CD14-positive monocyte (primary cell): ENCODE results near the gene CYP4V2. TPM values are rescaled to one million over a fixed set of nuclear protein-coding genes. Genes with fewer than 3 reads are reported as not detected.

Experiments
- DNase-seq, 3 donors: peaks; one replicate each; pipeline ENCODE4 v3.0.0-alpha.2; 2011 to 2022
- H2AFZ ChIP-seq: 2 replicates; pipeline ENCODE4 v1.6.0; 2012; ENCODE audit warnings: mild to moderate bottlenecking, low read depth, low read length, inconsistent platforms; ENCODE audit not compliant: insufficient read depth, poor library complexity, severe bottlenecking
- H3K27ac ChIP-seq, 2 donors: 1 replicate in 1 of 2; 2 replicates in 1 of 2; pipeline ENCODE4 v1.5.1; 2012 to 2013; ENCODE audit warnings: low read length in 2 of 2, control low read depth in 1 of 2, inconsistent platforms in 1 of 2, low read depth in 1 of 2, mild to moderate bottlenecking in 1 of 2
- H3K27me3 ChIP-seq, 2 donors: one replicate each; pipeline versions ENCODE4 v1.6.0 to v1.6.1; 2011 to 2013; ENCODE audit warnings: low read length in 2 of 2; ENCODE audit not compliant: control insufficient read depth in 2 of 2, insufficient read depth in 2 of 2
- H3K36me3 ChIP-seq, 2 donors: replicated peaks in 1 of 2; 1 replicate in 1 of 2; 2 replicates in 1 of 2; pipeline versions ENCODE4 v1.5.1 to v1.6.1; 2012 to 2013; ENCODE audit warnings: low read length in 2 of 2, control low read depth in 1 of 2, inconsistent platforms in 1 of 2, mild to moderate bottlenecking in 1 of 2; ENCODE audit not compliant: insufficient read depth in 2 of 2, control insufficient read depth in 1 of 2
- H3K4me1 ChIP-seq, 2 donors: 1 replicate in 1 of 2; 2 replicates in 1 of 2; pipeline versions ENCODE4 v1.5.1 to v1.6.1; 2012 to 2013; ENCODE audit warnings: low read length in 2 of 2, control low read depth in 1 of 2, inconsistent platforms in 1 of 2, mild to moderate bottlenecking in 1 of 2, moderate library complexity in 1 of 2; ENCODE audit not compliant: insufficient read depth in 2 of 2, control insufficient read depth in 1 of 2
- H3K4me2 ChIP-seq: replicated peaks from 2 replicates; pipeline ENCODE3; 2012; ENCODE audit warnings: low read length, moderate library complexity, mild to moderate bottlenecking; ENCODE audit not compliant: poor library complexity, severe bottlenecking; ENCODE audit errors: extremely low read depth
- H3K4me3 ChIP-seq, 3 experiments: fragments of 200-600 bp in 1 of 3; sonication (generic) in 1 of 3; replicated peaks in 1 of 3; 1 replicate in 2 of 3; 2 replicates in 1 of 3; pipeline ENCODE4 v1.5.1; 2011 to 2013; ENCODE audit warnings: low read length in 3 of 3, mild to moderate bottlenecking in 3 of 3, control low read depth in 2 of 3, low read depth in 2 of 3, inconsistent platforms in 1 of 3, moderate library complexity in 1 of 3
- H3K79me2 ChIP-seq: 2 replicates; pipeline ENCODE4 v1.6.0; 2012; ENCODE audit warnings: mild to moderate bottlenecking, control low read depth, inconsistent platforms, low read length, moderate library complexity; ENCODE audit not compliant: insufficient read depth
- H3K9ac ChIP-seq: 2 replicates; pipeline ENCODE4 v1.6.0; 2017; ENCODE audit warnings: low read length, mild to moderate bottlenecking; ENCODE audit not compliant: insufficient read depth, poor library complexity, severe bottlenecking
- H3K9me3 ChIP-seq, 2 donors: replicated peaks in 1 of 2; 1 replicate in 1 of 2; 2 replicates in 1 of 2; pipeline versions ENCODE4 v1.5.1 to v1.6.1; 2012 to 2013; ENCODE audit warnings: low read length in 2 of 2, control low read depth in 1 of 2; ENCODE audit not compliant: control insufficient read depth in 1 of 2, insufficient read depth in 1 of 2
- H4K20me1 ChIP-seq: 2 replicates; pipeline ENCODE4 v1.6.0; 2012; ENCODE audit warnings: mild to moderate bottlenecking, low read length, control low read depth, moderate library complexity; ENCODE audit not compliant: insufficient read depth
- H3K27ac Mint-ChIP-seq, 7 donors: one replicate each; pipeline ENCODE4 v1.8.0; 2020; ENCODE audit warnings: mild to moderate bottlenecking in 7 of 7, mixed read lengths in 7 of 7, moderate library complexity in 6 of 7, inconsistent platforms in 2 of 7
- H3K27me3 Mint-ChIP-seq, 3 donors: one replicate each; pipeline ENCODE4 v1.8.0; 2021 to 2022; ENCODE audit warnings: low read depth in 3 of 3, mild to moderate bottlenecking in 3 of 3, mixed read lengths in 3 of 3, moderate library complexity in 3 of 3, inconsistent platforms in 1 of 3
- H3K36me3 Mint-ChIP-seq, 2 donors: one replicate each; pipeline ENCODE4 v1.8.0; 2020; ENCODE audit warnings: mixed read lengths in 2 of 2, inconsistent platforms in 1 of 2, mild to moderate bottlenecking in 1 of 2
- H3K4me1 Mint-ChIP-seq: one replicate; pipeline ENCODE4 v1.8.0; 2020; ENCODE audit warnings: mild to moderate bottlenecking, mixed read lengths
- H3K4me3 Mint-ChIP-seq, 2 donors: one replicate each; pipeline ENCODE4 v1.8.0; 2020; ENCODE audit warnings: mild to moderate bottlenecking in 2 of 2, mixed read lengths in 2 of 2, moderate library complexity in 1 of 2
- H3K9me3 Mint-ChIP-seq, 7 donors: one replicate each; pipeline ENCODE4 v1.8.0; 2020 to 2022; ENCODE audit warnings: mixed read lengths in 7 of 7, mild to moderate bottlenecking in 6 of 7, moderate library complexity in 6 of 7, inconsistent platforms in 2 of 7
- WGBS: methylation state at CpG from one replicate; pipeline ENCODE4 v1.1.5; 2013; ENCODE audit warnings: missing lambda C conversion rate; ENCODE audit not compliant: insufficient coverage; 5-methylcytosine and 5-hydroxymethylcytosine counted together
- intact Hi-C, 2 donors: fragments of 100-400 bp; cut with micrococcal nuclease; formaldehyde crosslinking; loops; one replicate each; pipeline versions ENCODE4 v1.15.0 to v1.15.1; 2023
- polyA plus RNA-seq, 3 donors: library from polyadenylated mRNA; depleted of rRNA in 1 of 3; unstranded in 2 of 3; stranded (reverse) in 1 of 3; fragments of 300-500 nt in 2 of 3; fragments of >200 nt in 1 of 3; fragmentation: Illumina TruSeq in 2 of 3; gene quantifications; 1 replicate in 2 of 3; 2 replicates in 1 of 3; pipeline ENCODE4 v1.2.3, GENCODE V29; 2012 to 2021
- TF ChIP-seq, protein P1 (sequence below): fragments of 200-600 bp; IDR thresholded peaks from one replicate; pipeline ENCODE4 v1.8.0; 2022; ENCODE audit warnings: antibody characterized with exemption, mild to moderate bottlenecking

CYP4V2 gene
- polyA plus RNA-seq, 3 donors = 6.3 to 10.5 (median 6.3) TPM

- 86% methylated on average over 17 of the region's 17 CpGs for WGBS
- intact Hi-C loops = no loop called here
- no peak overlapping the region for H3K9ac ChIP-seq
- no peak overlapping the region for H3K4me3 ChIP-seq
- Mint-ChIP-seq H3K4me1 (no peaks in the 10 kb centered on the region), H3K27ac (no peak overlapping the region), H3K9me3 (peaks cover 0 to 4% (median 0%) of the 10 kb centered on the region in 7 donors), H3K27me3 (peaks cover 7 to 14% (median 12%) of the 10 kb centered on the region in 3 donors), H3K36me3 (no peaks in the 10 kb centered on the region), H3K4me3 (no peak overlapping the region)
- no peaks in the 10 kb centered on the region for H3K27me3 ChIP-seq
- no peak for DNase-seq
- H3K9me3 ChIP-seq = no peaks in the 10 kb centered on the region
- no peak overlapping the region for H3K27ac ChIP-seq
- no peaks in the 10 kb centered on the region for H3K79me2 ChIP-seq
- no peaks in the 10 kb centered on the region for H3K36me3 ChIP-seq
- no peak overlapping the region for H3K4me2 ChIP-seq
- no peak overlapping the region for H2AFZ ChIP-seq
- TF ChIP-seq, protein P1, sequence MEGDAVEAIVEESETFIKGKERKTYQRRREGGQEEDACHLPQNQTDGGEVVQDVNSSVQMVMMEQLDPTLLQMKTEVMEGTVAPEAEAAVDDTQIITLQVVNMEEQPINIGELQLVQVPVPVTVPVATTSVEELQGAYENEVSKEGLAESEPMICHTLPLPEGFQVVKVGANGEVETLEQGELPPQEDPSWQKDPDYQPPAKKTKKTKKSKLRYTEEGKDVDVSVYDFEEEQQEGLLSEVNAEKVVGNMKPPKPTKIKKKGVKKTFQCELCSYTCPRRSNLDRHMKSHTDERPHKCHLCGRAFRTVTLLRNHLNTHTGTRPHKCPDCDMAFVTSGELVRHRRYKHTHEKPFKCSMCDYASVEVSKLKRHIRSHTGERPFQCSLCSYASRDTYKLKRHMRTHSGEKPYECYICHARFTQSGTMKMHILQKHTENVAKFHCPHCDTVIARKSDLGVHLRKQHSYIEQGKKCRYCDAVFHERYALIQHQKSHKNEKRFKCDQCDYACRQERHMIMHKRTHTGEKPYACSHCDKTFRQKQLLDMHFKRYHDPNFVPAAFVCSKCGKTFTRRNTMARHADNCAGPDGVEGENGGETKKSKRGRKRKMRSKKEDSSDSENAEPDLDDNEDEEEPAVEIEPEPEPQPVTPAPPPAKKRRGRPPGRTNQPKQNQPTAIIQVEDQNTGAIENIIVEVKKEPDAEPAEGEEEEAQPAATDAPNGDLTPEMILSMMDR = no peak
- H3K4me1 ChIP-seq = no peaks in the 10 kb centered on the region
- no peaks in the 10 kb centered on the region for H4K20me1 ChIP-seq
Measured at GRCh38 chr4:186158021-186158813, 33.1 kb upstream of the CYP4V2 start.

- Histone ChIP-seq H3K27ac (no peak overlapping the region), H4K20me1 (no peaks in the 10 kb centered on the region), H3K79me2 (no peaks in the 10 kb centered on the region), H2AFZ (no peak overlapping the region), H3K4me3 (no peak overlapping the region), H3K4me1 (no peaks in the 10 kb centered on the region), H3K36me3 (no peaks in the 10 kb centered on the region), H3K27me3 (no peaks in the 10 kb centered on the region), H3K9me3 (no peaks in the 10 kb centered on the region), H3K4me2 (no peak overlapping the region), H3K9ac (no peak overlapping the region)
- H3K27me3 Mint-ChIP-seq = peaks cover 7 to 16% (median 12%) of the 10 kb centered on the region in 3 donors
- no peak for DNase-seq
- no peak overlapping the region for H3K27ac Mint-ChIP-seq
- intact Hi-C loops = no loop called here
- peaks cover 0 to 4% (median 0%) of the 10 kb centered on the region in 7 donors for H3K9me3 Mint-ChIP-seq
- H3K4me3 Mint-ChIP-seq = no peak overlapping the region
- 97% methylated on average over 4 of the region's 5 CpGs for WGBS
- H3K4me1 Mint-ChIP-seq = no peaks in the 10 kb centered on the region
- TF ChIP-seq, protein P1 = no peak
- no peaks in the 10 kb centered on the region for H3K36me3 Mint-ChIP-seq
Measured at GRCh38 chr4:186158966-186159365, 32.4 kb upstream of the CYP4V2 start.
